GM19463 (cell line): ENCODE results near the gene IL4.
"Not testable (repeated sequence)": the region's sequence is repeated elsewhere in the genome, so short reads cannot be mapped to it uniquely, and the experiment has no call there.

Experiments
- ATAC-seq: cut with Tn5 transposase; IDR thresholded peaks from one replicate; pipeline ENCODE4 v1.9.1; 2021; ENCODE audit warnings: mild to moderate bottlenecking, moderate library complexity; ENCODE audit not compliant: unreplicated experiment

Gene IL4

GRCh38 chr5:132689513-132689912, 15.7 kb downstream of the IL4 start:
- no peak for ATAC-seq

GRCh38 chr5:132690156-132690555, 16.4 kb downstream of the IL4 start:
- no peak for ATAC-seq

GRCh38 chr5:132691755-132692631, 18.2 kb downstream of the IL4 start:
- ATAC-seq, result not testable (repeated sequence)

- ATAC-seq, result no peak
These were observed 18.8 kb downstream of the IL4 start for GRCh38 chr5:132692632-132692967.

GRCh38 chr5:132695956-132696355, 22.2 kb downstream of the IL4 start:
- no peak for ATAC-seq

GRCh38 chr5:132704875-132705274, 31.1 kb downstream of the IL4 start:
- no peak for ATAC-seq

- no peak for ATAC-seq
These were observed 34.9 kb downstream of the IL4 start for GRCh38 chr5:132708645-132709044.

- ATAC-seq, result no peak
These were observed 40.9 kb downstream of the IL4 start for GRCh38 chr5:132714456-132715307.

- no peak for ATAC-seq
These were observed 44.9 kb downstream of the IL4 start for GRCh38 chr5:132718544-132719312.

- ATAC-seq, result no peak
These were observed 52.0 kb downstream of the IL4 start for GRCh38 chr5:132725745-132726144.

- ATAC-seq, result no peak
These were observed 56.1 kb downstream of the IL4 start for GRCh38 chr5:132729896-132730295.
